Panc1 (cell line): ENCODE results near the gene VAMP5. TPM values are rescaled to one million over a fixed set of nuclear protein-coding genes. Genes with fewer than 3 reads are reported as not detected.
A peak's percentile ranks its signal among the peaks of the same experiment; 100 is the strongest.

Experiments
- ATAC-seq: fragments of 200-7000 bp; cut with Tn5 transposase; 2 replicates; pipeline ENCODE4 v1.9.1; 2020; ENCODE audit warnings: mild to moderate bottlenecking, moderate library complexity
- BruUV-seq: library from RNA; stranded (reverse); fragments of 400-500 nt; replicated peaks from 2 replicates; lab custom pipeline; 2021; lab: Mats Ljungman, UMichigan
- CTCF ChIA-PET: fragments of 300-600 bp; sonication (Branson Sonifier 250); formaldehyde crosslinking; loops from one replicate; lab custom pipeline; 2022; ENCODE audit warnings: antibody characterized with exemption; lab: Charles Lee
- POLR2A ChIA-PET: fragments of 300-600 bp; sonication (Branson Sonifier 250); formaldehyde crosslinking; loops from one replicate; lab custom pipeline; 2022; ENCODE audit warnings: antibody characterized with exemption; lab: Charles Lee
- DNase-seq: peaks from one replicate; pipeline ENCODE4 v3.0.0-alpha.2; 2010; ENCODE audit warnings: low read depth, low spot score
- H3K27ac ChIP-seq: 2 replicates; pipeline ENCODE4 v1.5.1; 2011; ENCODE audit warnings: mild to moderate bottlenecking, low read length, inconsistent platforms
- H3K27me3 ChIP-seq: fragments of 200-500 bp; sonication (Bioruptor generic); 2 replicates; pipeline ENCODE4 v1.6.0; 2014; ENCODE audit warnings: low read length, inconsistent platforms; ENCODE audit not compliant: control insufficient read depth, insufficient read depth
- H3K36me3 ChIP-seq: fragments of 200-500 bp; sonication (Bioruptor generic); 2 replicates; pipeline ENCODE4 v1.5.1; 2014; ENCODE audit warnings: inconsistent platforms, mild to moderate bottlenecking, low read length, moderate library complexity; ENCODE audit not compliant: control insufficient read depth, insufficient read depth
- H3K4me1 ChIP-seq: 2 replicates; pipeline ENCODE4 v1.5.1; 2011; ENCODE audit warnings: inconsistent platforms, mild to moderate bottlenecking, low read length, moderate library complexity; ENCODE audit not compliant: control insufficient read depth, insufficient read depth
- H3K4me3 ChIP-seq, 2 experiments: 2 replicates each; pipeline ENCODE4 v1.5.1; 2011 to 2012; ENCODE audit warnings: low read depth in 2 of 2, low read length in 2 of 2, mild to moderate bottlenecking in 2 of 2, inconsistent platforms in 1 of 2, moderate library complexity in 1 of 2
- H3K9me3 ChIP-seq: fragments of 200-500 bp; sonication (Bioruptor generic); 2 replicates; pipeline ENCODE4 v1.5.1; 2014; ENCODE audit warnings: low read depth, mild to moderate bottlenecking, inconsistent platforms, low read length, moderate library complexity; ENCODE audit not compliant: control insufficient read depth, insufficient read depth
- CTCF ChIP-seq: fragments of 450-650 bp; IDR thresholded peaks from 2 replicates; pipeline ENCODE4 v1.5.1; 2017; ENCODE audit warnings: mild to moderate bottlenecking
- POLR2AphosphoS5 ChIP-seq: IDR thresholded peaks from 2 replicates; pipeline ENCODE4 v1.6.1; 2012; ENCODE audit warnings: mild to moderate bottlenecking, low read depth, low read length, moderate library complexity
- REST ChIP-seq, 2 experiments: IDR thresholded peaks; 2 replicates each; pipeline ENCODE4 v1.6.1; 2011 to 2012; ENCODE audit warnings: low read depth in 2 of 2, control low read depth in 1 of 2, low read length in 1 of 2, mild to moderate bottlenecking in 1 of 2, moderate library complexity in 1 of 2; ENCODE audit not compliant: insufficient read depth in 1 of 2
- SIN3A ChIP-seq: IDR thresholded peaks from 2 replicates; pipeline ENCODE4 v1.6.1; 2012; ENCODE audit warnings: low read depth, mild to moderate bottlenecking, low read length, moderate library complexity, borderline replicate concordance; ENCODE audit not compliant: insufficient read depth
- TCF7L2 ChIP-seq: IDR thresholded peaks from 2 replicates; pipeline ENCODE4 v1.6.1; 2011; ENCODE audit warnings: mild to moderate bottlenecking, low read depth, low read length, inconsistent platforms
- in situ Hi-C: cut with HindIII; loops from 2 replicates; pipeline ENCODE4 v1.10.0; 2016; ENCODE audit warnings: low sequenced_read_pairs, low pct_unique_long_range_greater_than_20kb
- intact Hi-C: fragments of 100-400 bp; cut with micrococcal nuclease; formaldehyde crosslinking; loops from one replicate; pipeline ENCODE4 v1.10.0; 2022; ENCODE audit not compliant: unreplicated experiment
- total RNA-seq: library from RNA; stranded (reverse); gene quantifications from one replicate; pipeline ENCODE4 v1.2.1, GENCODE V29; 2021; ENCODE audit not compliant: unreplicated experiment

Gene VAMP5
- total RNA-seq, 1 experiment from 2014 or later: 21.3 TPM

- intact Hi-C loops: no loop called here
- ATAC-seq: peak; percentile 87
- POLR2A ChIA-PET: interaction anchor here (0.6 kb wide), 2 partner anchors 9 to 80 kb away, joined by 3 to 9 read pairs; no protein-coding TSS in a partner anchor
Observed at GRCh38 chr2:85577386-85578242, 6.6 kb upstream of the VAMP5 start, which contains the start of gene VAMP8. Gene VAMP8, plus strand, starts transcription at chr2:85577586. Its CDS starts 61 bp downstream, at chr2:85577647.

GRCh38 chr2:85578243-85579180 lies 5.7 kb upstream of the VAMP5 start:
- intact Hi-C loops: no loop called here
- no peaks in the 10 kb centered on the region for H3K9me3 ChIP-seq
- H3K4me3 ChIP-seq: peak overlapping the region; percentile 49 to 66
- DNase-seq (no peak), ATAC-seq (peak; percentile 52)
- BruUV-seq: no TSS peak
- H3K27me3 ChIP-seq: no peaks in the 10 kb centered on the region
- in situ Hi-C loops: no loop called here
- no peaks in the 10 kb centered on the region for H3K36me3 ChIP-seq
- H3K4me1 ChIP-seq: peaks cover 27% of the 10 kb centered on the region
- TF ChIP-seq POLR2AphosphoS5: no peak
- TF ChIP-seq REST (IDR thresholded peaks at IDR 0.05; ENCODE audit: insufficient read depth in 1 of 2, low read depth in 2 of 2, low read length in 1 of 2): no peak
- TF ChIP-seq TCF7L2: no peak
- TF ChIP-seq CTCF: no peak
- TF ChIP-seq SIN3A: no peak
- CTCF ChIA-PET: no interaction called here
- POLR2A ChIA-PET: interaction anchor here (0.6 kb wide), 1 partner anchor 9 kb away, joined by 3 read pairs; no protein-coding TSS in a partner anchor
- peak overlapping the region; percentile 89 for H3K27ac ChIP-seq

More at GRCh38 chr2:85577386-85578242, 6.6 kb upstream of the VAMP5 start, which contains the start of gene VAMP8:
- no peak for DNase-seq
- Histone ChIP-seq H3K27ac (peak within 1 kb of the TSS; percentile 89), H3K36me3 (no peaks in the 10 kb centered on the region), H3K4me3 (peak within 1 kb of the TSS; percentile 49 to 66), H3K9me3 (no peaks in the 10 kb centered on the region), H3K4me1 (peaks cover 27% of the 10 kb centered on the region), H3K27me3 (no peaks in the 10 kb centered on the region)
- BruUV-seq: no TSS peak
- no peak for TF ChIP-seq CTCF
- TF ChIP-seq SIN3A: peak; percentile 83
- peak; percentile 27; the same call in 1 of the 2 replicates for TF ChIP-seq POLR2AphosphoS5
- CTCF ChIA-PET: no interaction called here
- in situ Hi-C loops: no loop called here
